ENCODE data around the gene RBBP8NL. TPM values are rescaled to one million over a fixed set of nuclear protein-coding genes. Genes with fewer than 3 reads are reported as not detected.

The RBBP8NL gene
- total and polyA plus RNA-seq, 2 donors (not counting 3 experiments of a cell fraction or from before 2014, with no cell fraction given), result not detected

DNA sequence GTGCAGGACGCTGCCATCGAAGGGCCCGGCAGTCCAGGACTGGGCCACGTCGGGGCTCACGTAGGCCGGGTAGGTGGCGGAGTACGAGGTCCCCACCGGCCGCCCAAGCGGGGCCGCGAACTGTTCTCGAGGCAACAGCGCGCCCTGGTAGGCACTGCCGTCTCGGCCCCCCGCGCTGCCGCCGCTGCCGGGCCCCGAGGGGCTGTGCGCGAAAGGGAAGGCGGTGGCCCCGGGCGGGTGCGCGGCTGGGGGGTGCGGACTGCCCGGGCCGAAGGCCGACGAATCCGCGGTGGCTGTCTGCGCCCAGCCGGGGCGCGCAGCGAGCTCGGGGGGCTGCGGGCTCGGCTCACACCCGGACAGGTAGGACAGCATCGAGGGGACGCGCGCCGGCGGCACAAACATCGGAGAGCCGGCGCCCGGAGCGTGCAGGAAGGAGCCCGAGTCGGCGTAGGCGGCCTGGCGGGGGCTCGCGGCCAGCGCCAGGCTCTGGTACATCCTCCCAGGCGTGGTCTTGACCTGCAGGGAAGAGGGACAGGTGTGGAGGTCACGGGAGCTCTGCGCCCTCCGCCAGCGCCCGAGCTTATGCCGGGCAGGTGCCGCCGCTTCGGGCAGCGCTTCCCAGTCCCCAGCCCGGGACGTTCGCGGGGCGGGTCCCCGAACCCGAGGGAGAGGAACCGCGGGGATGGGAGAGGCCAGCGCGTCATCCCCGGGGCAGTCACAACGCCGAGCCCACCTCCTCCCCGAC lies 47.9 kb upstream of the RBBP8NL start:
- Histone ChIP-seq H4K20me1 (replicated peaks; ENCODE audit: control insufficient read depth, extremely low read depth, insufficient read depth, low read length) (no peaks in the 10 kb centered on the region), H3K9ac (replicated peaks; ENCODE audit: extremely low read depth, insufficient read depth, low read length) (no peak overlapping the region), H3K4me3 (replicated peaks in 1 of 3; ENCODE audit: insufficient read depth in 1 of 3, low read depth in 1 of 3, low read length in 3 of 3) (no peak overlapping the region), H3K27me3 (ENCODE audit: control insufficient read depth in 2 of 2, insufficient read depth in 2 of 2, low read length in 2 of 2) (peaks cover 35 to 46% of the 10 kb centered on the region in 2 experiments), H3K36me3 (ENCODE audit: control insufficient read depth in 2 of 2, extremely low read depth in 1 of 2, insufficient read depth in 2 of 2, low read length in 2 of 2) (no peaks in the 10 kb centered on the region), H2AFZ (ENCODE audit: low read depth, low read length) (no peak overlapping the region), H3K4me2 (ENCODE audit: insufficient read depth, low read length) (no peak overlapping the region), H3K9me1 (replicated peaks; ENCODE audit: control insufficient read depth, extremely low read depth, insufficient read depth, low read length) (no peaks in the 10 kb centered on the region), H3K27ac (ENCODE audit: insufficient read depth, low read depth, low read length) (no peak overlapping the region), H3K9me3 (replicated peaks; ENCODE audit: control insufficient read depth, insufficient read depth, low read length) (no peaks in the 10 kb centered on the region), H3K79me2 (ENCODE audit: control insufficient read depth, insufficient read depth, low read length) (no peaks in the 10 kb centered on the region), H3K4me1 (ENCODE audit: control insufficient read depth, extremely low read depth, insufficient read depth, low read length) (no peaks in the 10 kb centered on the region)
- TF ChIP-seq POLR2AphosphoS5 (IDR thresholded peaks at IDR 0.05; ENCODE audit: insufficient read depth, low read depth, low read length) (no peak), MYC (IDR thresholded peaks at IDR 0.05; ENCODE audit: low read depth, low read length) (no peak), CTCF (IDR thresholded peaks at IDR 0.05; ENCODE audit: extremely low read depth in 1 of 2, insufficient read depth in 1 of 2, low read depth in 1 of 2, low read length in 2 of 2) (no peak), EZH2 (IDR thresholded peaks at IDR 0.05; ENCODE audit: borderline replicate concordance, low read depth, low read length, severe bottlenecking) (peak; percentile 81)
- DNase-seq (ENCODE audit: low read depth, low spot score) (no peak), FAIRE-seq (no peak)
- CTCF ChIA-PET, result no interaction called here
- intact Hi-C loops (cut with micrococcal nuclease), result no loop called here
- dilution Hi-C loops (cut with MboI; ENCODE audit: extremely low pct_ligation_motif_present, low sequenced_read_pairs), result no loop called here
- no TSS peak for BruUV-seq (replicated peaks)
- POLR2A ChIA-PET, result no interaction called here

- no peaks in the 10 kb centered on the region for H3K9me3 ChIP-seq (replicated peaks; ENCODE audit: control insufficient read depth, insufficient read depth, low read length)
- ChIA-PET CTCF (no interaction called here), POLR2A (no interaction called here)
- intact Hi-C loops (cut with micrococcal nuclease) (no loop called here), dilution Hi-C loops (cut with MboI; ENCODE audit: extremely low pct_ligation_motif_present, low sequenced_read_pairs) (no loop called here)
- no peaks in the 10 kb centered on the region for H3K9me1 ChIP-seq (replicated peaks; ENCODE audit: control insufficient read depth, extremely low read depth, insufficient read depth, low read length)
- no TSS peak for BruUV-seq (replicated peaks)
- H3K27ac ChIP-seq (ENCODE audit: insufficient read depth, low read depth, low read length), result no peak overlapping the region
- DNase-seq (ENCODE audit: low read depth, low spot score) (no peak), FAIRE-seq (peak; percentile 42)
- no peaks in the 10 kb centered on the region for H3K79me2 ChIP-seq (ENCODE audit: control insufficient read depth, insufficient read depth, low read length)
- no peak overlapping the region for H3K4me3 ChIP-seq (replicated peaks in 1 of 3; ENCODE audit: insufficient read depth in 1 of 3, low read depth in 1 of 3, low read length in 3 of 3)
- no peak for TF ChIP-seq POLR2AphosphoS5 (IDR thresholded peaks at IDR 0.05; ENCODE audit: insufficient read depth, low read depth, low read length)
- no peak for TF ChIP-seq FOS (IDR thresholded peaks at IDR 0.05; ENCODE audit: borderline replicate concordance, insufficient read depth, low read length)
- TF ChIP-seq, protein P1, sequence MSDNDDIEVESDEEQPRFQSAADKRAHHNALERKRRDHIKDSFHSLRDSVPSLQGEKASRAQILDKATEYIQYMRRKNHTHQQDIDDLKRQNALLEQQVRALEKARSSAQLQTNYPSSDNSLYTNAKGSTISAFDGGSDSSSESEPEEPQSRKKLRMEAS (IDR thresholded peaks at IDR 0.05; ENCODE audit: insufficient read depth, insufficient read length), result no peak
- no peak for TF ChIP-seq CTCF (IDR thresholded peaks at IDR 0.05; ENCODE audit: extremely low read depth in 1 of 2, insufficient read depth in 1 of 2, low read depth in 1 of 2, low read length in 2 of 2)
- TF ChIP-seq EZH2 (IDR thresholded peaks at IDR 0.05; ENCODE audit: borderline replicate concordance, low read depth, low read length, severe bottlenecking), result no peak
- no peak for TF ChIP-seq JUN (IDR thresholded peaks at IDR 0.05; ENCODE audit: borderline replicate concordance, insufficient read depth, insufficient read length, low read depth)
- TF ChIP-seq GATA2 (IDR thresholded peaks at IDR 0.05; ENCODE audit: insufficient read depth, insufficient read length, low read depth, low read length), result no peak
- TF ChIP-seq MYC (IDR thresholded peaks at IDR 0.05; ENCODE audit: low read depth, low read length), result no peak
- no peak for TF ChIP-seq POLR2A (IDR thresholded peaks at IDR 0.05; ENCODE audit: low read depth, low read length)
- H2AFZ ChIP-seq (ENCODE audit: low read depth, low read length), result no peak overlapping the region
- no peak overlapping the region for H3K9ac ChIP-seq (replicated peaks; ENCODE audit: extremely low read depth, insufficient read depth, low read length)
- no peaks in the 10 kb centered on the region for H3K4me1 ChIP-seq (ENCODE audit: control insufficient read depth, extremely low read depth, insufficient read depth, low read length)
- H3K27me3 ChIP-seq (ENCODE audit: control insufficient read depth in 2 of 2, insufficient read depth in 2 of 2, low read length in 2 of 2), result peaks cover 35 to 46% of the 10 kb centered on the region in 2 experiments
- no peaks in the 10 kb centered on the region for H3K36me3 ChIP-seq (ENCODE audit: control insufficient read depth in 2 of 2, extremely low read depth in 1 of 2, insufficient read depth in 2 of 2, low read length in 2 of 2)
- no peaks in the 10 kb centered on the region for H4K20me1 ChIP-seq (replicated peaks; ENCODE audit: control insufficient read depth, extremely low read depth, insufficient read depth, low read length)
- H3K4me2 ChIP-seq (ENCODE audit: insufficient read depth, low read length), result no peak overlapping the region
These were observed 47.3 kb upstream of the RBBP8NL start for GRCh38 chr20:62474604-62475026.
